K562 (cell line): Measurements from ENCODE around the gene AXIN2. TPM values are rescaled to one million over a fixed set of nuclear protein-coding genes. Genes with fewer than 3 reads are reported as not detected.

Experiments used
- ATAC-seq: fragments of 200-7000 bp; cut with Tn5 transposase; 3 replicates; pipeline ENCODE4 v1.9.1; 2020; ENCODE audit warnings: moderate library complexity
- BruUV-seq: library from RNA; stranded (reverse); fragments of 400-500 nt; replicated peaks from 2 replicates; lab custom pipeline; 2021; lab: Mats Ljungman, UMichigan
- CTCF ChIA-PET: fragments of 300-600 bp; formaldehyde crosslinking; extraction: SDS; loops from one replicate; lab custom pipeline; 2021; ENCODE audit warnings: low intra/inter-chr PET ratio; lab: Yijun Ruan, JAX
- POLR2A ChIA-PET: fragments of 300-600, 350-650 bp; sonication (Branson Sonifier 250); formaldehyde crosslinking; extraction: SDS; loops from one replicate; lab custom pipeline; 2021; ENCODE audit warnings: antibody characterized with exemption, inconsistent platforms; lab: Yijun Ruan, JAX
- DNase-seq, 4 experiments: peaks; one replicate each; pipeline versions ENCODE4 v3.0.0 to v3.0.0-alpha.2; 2011 to 2018; ENCODE audit warnings: low spot score in 3 of 4, mixed read lengths in 3 of 4; ENCODE audit errors: extremely low read depth in 1 of 4
- FAIRE-seq: peaks from 2 replicates; lab custom pipeline; 2011; peaks lifted over from hg19 to GRCh38; lab: Jason Lieb, UNC
- H2AFZ ChIP-seq: 2 replicates; pipeline ENCODE4 v1.6.0; 2011; ENCODE audit warnings: low read depth, low read length, control low read depth, inconsistent platforms
- H3K27ac ChIP-seq: fragments of 200-600 bp; 3 replicates; pipeline ENCODE4 v1.8.0; 2011; ENCODE audit warnings: low read depth, mild to moderate bottlenecking, control low read depth, inconsistent platforms, low read length, moderate library complexity, mixed read lengths; ENCODE audit errors: extremely low read depth
- H3K27me3 ChIP-seq, 2 experiments: fragments of 300-600 bp in 1 of 2; 2 replicates in 1 of 2; 3 replicates in 1 of 2; pipeline versions ENCODE4 v1.6.0 to v1.8.0; 2011; ENCODE audit warnings: inconsistent platforms in 2 of 2, low read length in 2 of 2, mild to moderate bottlenecking in 1 of 2, mixed read lengths in 1 of 2, moderate library complexity in 1 of 2; ENCODE audit not compliant: control insufficient read depth in 2 of 2, insufficient read depth in 2 of 2
- H3K36me3 ChIP-seq: fragments of 300-600 bp; 3 replicates; pipeline ENCODE4 v1.8.0; 2011; ENCODE audit warnings: mild to moderate bottlenecking, low read length, inconsistent platforms; ENCODE audit not compliant: control insufficient read depth, insufficient read depth
- H3K4me1 ChIP-seq, 2 experiments: fragments of 200-600 bp in 1 of 2; replicated peaks in 1 of 2; 2 replicates in 1 of 2; 3 replicates in 1 of 2; pipeline versions ENCODE4 v1.5.1 to v1.8.0; 2011; ENCODE audit warnings: inconsistent platforms in 2 of 2, low read length in 2 of 2, mild to moderate bottlenecking in 1 of 2, mixed read lengths in 1 of 2, moderate library complexity in 1 of 2; ENCODE audit not compliant: control insufficient read depth in 2 of 2, insufficient read depth in 2 of 2
- H3K4me2 ChIP-seq: 2 replicates; pipeline ENCODE4 v1.6.1; 2011; ENCODE audit warnings: low read length, control low read depth, inconsistent platforms, mixed read lengths; ENCODE audit not compliant: insufficient read depth
- H3K4me3 ChIP-seq: fragments of 200-600 bp; sonication (generic), shearing (Covaris generic); 2 replicates; pipeline ENCODE4 v1.5.1; 2016; ENCODE audit warnings: control low read depth, inconsistent platforms
- H3K79me2 ChIP-seq: fragments of 200-600 bp; 3 replicates; pipeline ENCODE4 v1.8.0; 2011; ENCODE audit warnings: low read length, inconsistent platforms; ENCODE audit not compliant: control insufficient read depth, insufficient read depth
- H3K9ac ChIP-seq, 2 experiments: 2 replicates each; pipeline versions ENCODE4 v1.6.0 to v1.6.1; 2011; ENCODE audit warnings: low read depth in 2 of 2, low read length in 2 of 2, control low read depth in 1 of 2, inconsistent platforms in 1 of 2, mild to moderate bottlenecking in 1 of 2, mixed read lengths in 1 of 2; ENCODE audit not compliant: insufficient read depth in 1 of 2
- H3K9me1 ChIP-seq: one replicate; pipeline ENCODE4 v1.6.0; 2011; ENCODE audit warnings: inconsistent platforms, mild to moderate bottlenecking, low read length, moderate library complexity; ENCODE audit not compliant: control insufficient read depth, insufficient read depth
- H3K9me3 ChIP-seq: replicated peaks from 2 replicates; pipeline ENCODE4 v1.5.1; 2011; ENCODE audit warnings: low read depth, low read length, inconsistent platforms; ENCODE audit not compliant: control insufficient read depth, insufficient read depth
- H4K20me1 ChIP-seq: replicated peaks from 2 replicates; pipeline ENCODE4 v1.6.1; 2011; ENCODE audit warnings: low read length, inconsistent platforms, mixed read lengths; ENCODE audit not compliant: control insufficient read depth, insufficient read depth
- DACH1 ChIP-seq: fragments of 450-650 bp; IDR thresholded peaks from 2 replicates; pipeline ENCODE4 v1.6.1; 2018; ENCODE audit not compliant: partially characterized antibody
- DLX4 ChIP-seq: fragments of 250-450 bp; sonication (Bioruptor Pico); IDR thresholded peaks from 2 replicates; pipeline ENCODE4 v1.6.1; 2021; ENCODE audit warnings: mild to moderate bottlenecking
- POLR2AphosphoS2 ChIP-seq: IDR thresholded peaks from 2 replicates; pipeline ENCODE4 v1.6.1; 2012; ENCODE audit warnings: low read length, improper control_type of control experiment
- ZC3H11A ChIP-seq: IDR thresholded peaks from 2 replicates; pipeline ENCODE4 v1.6.1; 2012; ENCODE audit warnings: low read depth, low read length, improper control_type of control experiment
- WGBS: fragments of 100-300 bp; shearing (Covaris generic); methylation state at CpG from one replicate; pipeline ENCODE4 v1.1.6; 2016; ENCODE audit warnings: low coverage, mixed read lengths; ENCODE audit not compliant: insufficient coverage; ENCODE audit errors: missing lambda C conversion rate; 5-methylcytosine and 5-hydroxymethylcytosine counted together
- in situ Hi-C: fragments of 300-500 bp; cut with MboI; formaldehyde crosslinking; loops from 4 replicates; pipeline ENCODE4 v1.15.0; 2018; ENCODE audit warnings: inconsistent platforms, mixed read lengths
- intact Hi-C: fragments of 100-400 bp; cut with micrococcal nuclease; formaldehyde crosslinking; loops from 2 replicates; pipeline ENCODE4 v1.14.2; 2022
- polyA plus RNA-seq, 8 experiments: library from polyadenylated mRNA; depleted of rRNA in 4 of 8; stranded (reverse) in 5 of 8; unstranded in 3 of 8; fragments of >200 nt; fragmentation: Nextera tagmentation in 2 of 8; fragmentation: Illumina TruSeq in 1 of 8; extraction: Ambion mirVana in 2 of 8; extraction: Trizol in 1 of 8; gene quantifications; 2 replicates each; pipeline versions ENCODE4 v1.2.1 to v1.2.3, GENCODE V29; 2011 to 2014; ENCODE audit warnings: inconsistent platforms in 1 of 8, missing spikeins in 1 of 8
- total RNA-seq, 7 experiments: library from RNA; depleted of rRNA in 6 of 7; stranded (reverse); fragments of >200 nt in 6 of 7; fragmentation: Illumina TruSeq in 2 of 7; extraction: Trizol in 2 of 7; gene quantifications; 2 replicates each; pipeline versions ENCODE4 v1.2.1 to v1.2.3, GENCODE V29; 2011 to 2021; ENCODE audit warnings: low replicate concordance in 1 of 7
- TF ChIP-seq, protein P1 (sequence below), 2 experiments: IDR thresholded peaks; 2 replicates each; pipeline ENCODE4 v1.6.1; 2011; ENCODE audit warnings: borderline replicate concordance in 1 of 2, control low read depth in 1 of 2, low read depth in 1 of 2, low read length in 1 of 2, mild to moderate bottlenecking in 1 of 2, mixed read lengths in 1 of 2, moderate library complexity in 1 of 2; ENCODE audit not compliant: insufficient read depth in 1 of 2, insufficient read length in 1 of 2, poor library complexity in 1 of 2, severe bottlenecking in 1 of 2; ENCODE audit errors: extremely low read depth in 1 of 2

AXIN2 gene
- total and polyA plus RNA-seq, 9 of the 15 experiments (the other 6 are each of a cell fraction or from before 2014, with no cell fraction given), result 0.21 to 3.3 (median 1.2) TPM

GRCh38 chr17:65558683-65559460 is 2.6 kb downstream of the AXIN2 start:
- Histone ChIP-seq H3K27ac (no peak overlapping the region), H2AFZ (no peak overlapping the region), H3K9me3 (no peaks in the 10 kb centered on the region), H3K27me3 (no peaks in the 10 kb centered on the region; a peak in 1 of 5 replicates), H4K20me1 (0 out of 2 replicates have a peak, but pooled peaks cover 5% of the 10 kb centered on the region), H3K9ac (no peak overlapping the region), H3K36me3 (no peaks in the 10 kb centered on the region), H3K4me3 (no peak overlapping the region), H3K79me2 (no peaks in the 10 kb centered on the region), H3K9me1 (peaks cover 5% of the 10 kb centered on the region), H3K4me2 (no peak overlapping the region), H3K4me1 (peaks cover 4 to 19% of the 10 kb centered on the region in 2 experiments; a peak in 4 of 5 replicates)
- TF ChIP-seq, protein P1, sequence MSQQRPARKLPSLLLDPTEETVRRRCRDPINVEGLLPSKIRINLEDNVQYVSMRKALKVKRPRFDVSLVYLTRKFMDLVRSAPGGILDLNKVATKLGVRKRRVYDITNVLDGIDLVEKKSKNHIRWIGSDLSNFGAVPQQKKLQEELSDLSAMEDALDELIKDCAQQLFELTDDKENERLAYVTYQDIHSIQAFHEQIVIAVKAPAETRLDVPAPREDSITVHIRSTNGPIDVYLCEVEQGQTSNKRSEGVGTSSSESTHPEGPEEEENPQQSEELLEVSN (IDR thresholded peaks at IDR 0.05; ENCODE audit: borderline replicate concordance in 1 of 2, extremely low read depth in 1 of 2, insufficient read depth in 1 of 2, insufficient read length in 1 of 2, low read depth in 1 of 2, low read length in 1 of 2, poor library complexity in 1 of 2, severe bottlenecking in 1 of 2), result no peak
- BruUV-seq, result TSS peak; percentile 37
- POLR2A ChIA-PET, result no interaction called here
- intact Hi-C loops, result no loop called here
- CTCF ChIA-PET, result no interaction called here
- no peak for FAIRE-seq
- 48% methylated on average over 12 of the region's 29 CpGs for WGBS
- no peak for ATAC-seq
- no peak for DNase-seq
- in situ Hi-C loops, result no loop called here

- POLR2A ChIA-PET, result no interaction called here
- intact Hi-C loops, result no loop called here
Measured at GRCh38 chr17:65558311-65558682, 3.2 kb downstream of the AXIN2 start.

More at GRCh38 chr17:65558311-65558682, 3.2 kb downstream of the AXIN2 start:
- DNase-seq (no peak), FAIRE-seq (no peak), ATAC-seq (no peak)
- no peaks in the 10 kb centered on the region for H3K9me3 ChIP-seq
- CTCF ChIA-PET, result no interaction called here
- no peaks in the 10 kb centered on the region; a peak in 1 of 5 replicates for H3K27me3 ChIP-seq
- H3K4me2 ChIP-seq, result no peak overlapping the region
- 57% methylated on average over 8 of the region's 15 CpGs for WGBS
- peaks cover 4 to 19% of the 10 kb centered on the region in 2 experiments; a peak in 4 of 5 replicates for H3K4me1 ChIP-seq
- no TSS peak for BruUV-seq
- TF ChIP-seq ZC3H11A (no peak), DLX4 (CRISPR knock-in tag) (no peak), POLR2AphosphoS2 (no peak), DACH1 (no peak)
- in situ Hi-C loops, result no loop called here
- no peak overlapping the region for H2AFZ ChIP-seq
- no peak overlapping the region for H3K4me3 ChIP-seq
- peaks cover 5% of the 10 kb centered on the region for H3K9me1 ChIP-seq
- no peak overlapping the region for H3K9ac ChIP-seq
- H4K20me1 ChIP-seq, result 0 out of 2 replicates have a peak, but pooled peaks cover 5% of the 10 kb centered on the region
- H3K27ac ChIP-seq, result no peak overlapping the region
- no peaks in the 10 kb centered on the region for H3K36me3 ChIP-seq
- H3K79me2 ChIP-seq, result no peaks in the 10 kb centered on the region
